Transverse colon (tissue), 4 donors: Measurements from ENCODE around the gene PPP1R9B.

Experiments
- CTCF ChIP-seq, 5 experiments: fragments of 200-600 bp in 3 of 5; fragments of 450-650 bp in 2 of 5; sonication (generic) in 3 of 5; IDR thresholded peaks; 1 replicate in 2 of 5; 2 replicates in 3 of 5; pipeline ENCODE4 v1.5.1; 2016 to 2017; ENCODE audit warnings: antibody characterized with exemption in 5 of 5, inconsistent platforms in 3 of 5, mild to moderate bottlenecking in 2 of 5, moderate library complexity in 1 of 5
- EP300 ChIP-seq: sonication (generic); formaldehyde crosslinking; IDR thresholded peaks from one replicate; pipeline ENCODE4 v1.6.1; 2017; ENCODE audit warnings: antibody characterized with exemption, low read depth
- POLR2A ChIP-seq: fragments of 450-650 bp; IDR thresholded peaks from one replicate; pipeline ENCODE4 v1.6.1; 2016; ENCODE audit warnings: antibody characterized with exemption, mild to moderate bottlenecking, moderate library complexity
- POLR2AphosphoS5 ChIP-seq, 3 donors: sonication (generic); formaldehyde crosslinking; IDR thresholded peaks; one replicate each; pipeline ENCODE4 v1.6.1; 2016; ENCODE audit warnings: antibody characterized with exemption in 3 of 3

- TF ChIP-seq CTCF (IDR thresholded peaks at IDR 0.05) = no peak
- no peak for TF ChIP-seq EP300
- no peak for TF ChIP-seq POLR2A
- TF ChIP-seq POLR2AphosphoS5 (IDR thresholded peaks at IDR 0.05) = no peak
Measured at GRCh38 chr17:50191359-50192143, 41.1 kb upstream of the PPP1R9B start.
